ENCODE measurements around the gene NFIB. TPM values are rescaled to one million over a fixed set of nuclear protein-coding genes. Genes with fewer than 3 reads are reported as not detected.

The NFIB gene
- total and polyA plus RNA-seq, 2 of the 8 experiments (the other 6 are each of a cell fraction or from before 2014, with no cell fraction given): 2.6 to 13.1 TPM

GRCh38 chr9:14189578-14189977 lies 124.4 kb downstream of the NFIB start (continued):
- TF ChIP-seq SIRT6 (IDR thresholded peaks at IDR 0.05; ENCODE audit: low read length) (no peak), EP300 (IDR thresholded peaks at IDR 0.05; ENCODE audit: borderline replicate concordance in 1 of 2, low read depth in 2 of 2, low read length in 2 of 2) (no peak), BACH1 (IDR thresholded peaks at IDR 0.05; ENCODE audit: low read length) (no peak), SP2 (IDR thresholded peaks at IDR 0.05; ENCODE audit: low read length) (no peak), RNF2 (IDR thresholded peaks at IDR 0.05; ENCODE audit: borderline replicate concordance, low read depth, low read length, missing control alignments, poor library complexity, severe bottlenecking) (no peak), RFX5 (IDR thresholded peaks at IDR 0.05; ENCODE audit: borderline replicate concordance, low read depth, low read length) (no peak), ATF3 (IDR thresholded peaks at IDR 0.05; ENCODE audit: insufficient read depth, low read depth, low read length) (no peak)
